ENCODE measurements around the gene CCR6. TPM values are rescaled to one million over a fixed set of nuclear protein-coding genes. Genes with fewer than 3 reads are reported as not detected.

CCR6 gene
- total RNA-seq (2021; ENCODE audit: unreplicated experiment) (not detected), Bru-seq, nascent RNA (percentile 26 among the genes with signal in this experiment), BruChase-seq, experiment 1, labeled RNA remaining after a 2-hour chase (percentile 26 among the genes with signal in this experiment), BruChase-seq, experiment 2, labeled RNA remaining after a 6-hour chase (percentile 15 among the genes with signal in this experiment)
- polyA plus RNA-seq (2012; ENCODE audit: insufficient read length): not detected
- long read RNA-seq: 0 reads

DNA sequence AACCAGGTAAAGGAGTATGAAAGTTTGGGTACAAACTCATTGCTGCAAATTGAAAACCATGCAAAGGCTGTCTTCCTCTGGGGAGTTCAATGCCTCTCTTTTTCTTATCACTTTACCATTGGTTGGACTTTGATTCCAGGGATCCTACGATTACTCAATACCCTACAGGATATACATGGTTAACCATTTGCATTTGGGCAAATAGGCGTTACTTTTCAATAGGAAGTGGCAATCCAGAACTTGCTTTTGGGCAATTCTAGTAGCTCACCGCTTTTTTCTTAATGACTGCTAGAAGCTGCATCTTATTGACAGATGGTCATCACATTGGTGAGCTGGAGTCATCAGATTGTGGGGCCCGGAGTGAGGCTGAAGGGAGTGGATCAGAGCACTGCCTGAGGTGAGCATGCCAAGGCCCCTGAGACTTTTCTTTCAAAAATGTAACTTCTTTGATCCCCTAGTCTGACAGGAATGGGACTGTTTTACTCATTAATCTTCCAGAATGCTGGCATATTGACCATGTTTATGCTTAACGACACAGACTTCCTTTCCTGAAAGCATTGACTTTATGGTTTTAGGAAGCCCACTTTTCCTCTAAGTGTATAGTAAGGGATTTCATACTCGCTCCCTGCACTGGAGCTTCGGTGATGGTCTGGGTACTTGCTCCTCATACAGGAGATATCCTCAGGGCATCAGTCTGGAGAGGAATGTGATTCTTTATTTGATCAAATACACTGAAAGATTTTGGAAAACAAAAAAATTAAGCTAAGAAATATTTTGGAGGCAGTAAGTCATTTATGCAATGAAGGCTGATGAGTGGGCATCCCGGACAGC is at the start of gene CCR6:
CCR6 (plus strand) TSS at position 270 of the 831 bp plus-strand sequence. CDS start 13,039 bp downstream, outside the sequence.
- H3K4me3 ChIP-seq (ENCODE audit: low read depth in 2 of 2, low read length in 2 of 2): no peak within 1 kb of the TSS
- H3K27ac ChIP-seq (ENCODE audit: low read length): no peak within 1 kb of the TSS
- H3K27me3 ChIP-seq (ENCODE audit: control insufficient read depth, insufficient read depth, low read length): peaks cover 12% of the 10 kb centered on the region
- in situ Hi-C loops (cut with HindIII; ENCODE audit: low pct_unique_long_range_greater_than_20kb, low sequenced_read_pairs): no loop called here
- 0 out of 2 replicates have a peak, but pooled peaks cover 3% of the 10 kb centered on the region for H3K9me3 ChIP-seq (ENCODE audit: control insufficient read depth, insufficient read depth, low read depth, low read length)
- ATAC-seq (no peak), DNase-seq (ENCODE audit: low read depth, low spot score) (no peak)
- CTCF ChIA-PET: interaction anchor here (0.6 to 1.4 kb wide), 3 partner anchors 19 to 133 kb away, joined by 3 to 7 read pairs (median 4); no protein-coding TSS in a partner anchor
- no peaks in the 10 kb centered on the region for H3K4me1 ChIP-seq (ENCODE audit: control insufficient read depth, insufficient read depth, low read length)
- intact Hi-C loops (cut with micrococcal nuclease; ENCODE audit: unreplicated experiment): no loop called here
- POLR2A ChIA-PET: no interaction called here
- no peak for TF ChIP-seq SIN3A (IDR thresholded peaks at IDR 0.05; ENCODE audit: borderline replicate concordance, insufficient read depth, low read depth, low read length)
- TF ChIP-seq, protein P1, sequence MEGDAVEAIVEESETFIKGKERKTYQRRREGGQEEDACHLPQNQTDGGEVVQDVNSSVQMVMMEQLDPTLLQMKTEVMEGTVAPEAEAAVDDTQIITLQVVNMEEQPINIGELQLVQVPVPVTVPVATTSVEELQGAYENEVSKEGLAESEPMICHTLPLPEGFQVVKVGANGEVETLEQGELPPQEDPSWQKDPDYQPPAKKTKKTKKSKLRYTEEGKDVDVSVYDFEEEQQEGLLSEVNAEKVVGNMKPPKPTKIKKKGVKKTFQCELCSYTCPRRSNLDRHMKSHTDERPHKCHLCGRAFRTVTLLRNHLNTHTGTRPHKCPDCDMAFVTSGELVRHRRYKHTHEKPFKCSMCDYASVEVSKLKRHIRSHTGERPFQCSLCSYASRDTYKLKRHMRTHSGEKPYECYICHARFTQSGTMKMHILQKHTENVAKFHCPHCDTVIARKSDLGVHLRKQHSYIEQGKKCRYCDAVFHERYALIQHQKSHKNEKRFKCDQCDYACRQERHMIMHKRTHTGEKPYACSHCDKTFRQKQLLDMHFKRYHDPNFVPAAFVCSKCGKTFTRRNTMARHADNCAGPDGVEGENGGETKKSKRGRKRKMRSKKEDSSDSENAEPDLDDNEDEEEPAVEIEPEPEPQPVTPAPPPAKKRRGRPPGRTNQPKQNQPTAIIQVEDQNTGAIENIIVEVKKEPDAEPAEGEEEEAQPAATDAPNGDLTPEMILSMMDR (IDR thresholded peaks at IDR 0.05): no peak
- no peak for TF ChIP-seq POLR2AphosphoS5 (IDR thresholded peaks at IDR 0.05; ENCODE audit: low read depth, low read length)
- TF ChIP-seq, protein P2, sequence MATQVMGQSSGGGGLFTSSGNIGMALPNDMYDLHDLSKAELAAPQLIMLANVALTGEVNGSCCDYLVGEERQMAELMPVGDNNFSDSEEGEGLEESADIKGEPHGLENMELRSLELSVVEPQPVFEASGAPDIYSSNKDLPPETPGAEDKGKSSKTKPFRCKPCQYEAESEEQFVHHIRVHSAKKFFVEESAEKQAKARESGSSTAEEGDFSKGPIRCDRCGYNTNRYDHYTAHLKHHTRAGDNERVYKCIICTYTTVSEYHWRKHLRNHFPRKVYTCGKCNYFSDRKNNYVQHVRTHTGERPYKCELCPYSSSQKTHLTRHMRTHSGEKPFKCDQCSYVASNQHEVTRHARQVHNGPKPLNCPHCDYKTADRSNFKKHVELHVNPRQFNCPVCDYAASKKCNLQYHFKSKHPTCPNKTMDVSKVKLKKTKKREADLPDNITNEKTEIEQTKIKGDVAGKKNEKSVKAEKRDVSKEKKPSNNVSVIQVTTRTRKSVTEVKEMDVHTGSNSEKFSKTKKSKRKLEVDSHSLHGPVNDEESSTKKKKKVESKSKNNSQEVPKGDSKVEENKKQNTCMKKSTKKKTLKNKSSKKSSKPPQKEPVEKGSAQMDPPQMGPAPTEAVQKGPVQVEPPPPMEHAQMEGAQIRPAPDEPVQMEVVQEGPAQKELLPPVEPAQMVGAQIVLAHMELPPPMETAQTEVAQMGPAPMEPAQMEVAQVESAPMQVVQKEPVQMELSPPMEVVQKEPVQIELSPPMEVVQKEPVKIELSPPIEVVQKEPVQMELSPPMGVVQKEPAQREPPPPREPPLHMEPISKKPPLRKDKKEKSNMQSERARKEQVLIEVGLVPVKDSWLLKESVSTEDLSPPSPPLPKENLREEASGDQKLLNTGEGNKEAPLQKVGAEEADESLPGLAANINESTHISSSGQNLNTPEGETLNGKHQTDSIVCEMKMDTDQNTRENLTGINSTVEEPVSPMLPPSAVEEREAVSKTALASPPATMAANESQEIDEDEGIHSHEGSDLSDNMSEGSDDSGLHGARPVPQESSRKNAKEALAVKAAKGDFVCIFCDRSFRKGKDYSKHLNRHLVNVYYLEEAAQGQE (IDR thresholded peaks at IDR 0.05; ENCODE audit: insufficient read depth in 1 of 2, low read depth in 2 of 2, low read length in 1 of 2): no peak
- no peak for TF ChIP-seq TCF7L2 (IDR thresholded peaks at IDR 0.05; ENCODE audit: low read depth, low read length)
- no peaks in the 10 kb centered on the region for H3K36me3 ChIP-seq (ENCODE audit: control insufficient read depth, insufficient read depth, low read length)
- BruUV-seq (replicated peaks): no TSS peak

DNA sequence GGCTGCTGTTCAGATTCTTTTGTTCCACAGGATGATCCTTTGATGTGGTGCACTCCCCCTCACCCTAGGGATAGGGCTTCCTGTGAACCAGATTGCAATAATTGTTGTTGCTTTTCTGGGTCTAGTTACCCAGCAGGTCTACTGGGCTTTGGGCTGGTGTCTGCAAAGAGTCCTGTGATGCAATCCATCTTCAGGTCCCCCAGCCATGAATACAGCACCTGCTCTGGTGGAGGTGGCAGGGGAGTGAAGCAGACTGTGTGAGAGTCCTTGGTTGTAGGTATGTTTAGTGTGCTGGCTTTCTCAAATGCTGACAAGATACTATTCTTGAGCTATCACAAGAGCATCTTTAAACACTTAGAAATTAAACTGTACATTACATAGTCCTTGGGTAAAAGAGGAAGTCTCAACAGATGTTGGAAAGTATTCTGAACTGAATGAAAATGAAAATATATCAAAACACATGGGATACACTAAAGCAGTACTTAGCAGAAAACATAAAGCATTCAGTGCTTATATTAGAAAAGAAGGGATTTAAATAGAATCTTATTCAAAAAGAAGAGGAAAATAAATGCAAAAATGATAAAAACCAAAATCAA is 49.1 kb upstream of the CCR6 start:
- in situ Hi-C loops (cut with HindIII; ENCODE audit: low pct_unique_long_range_greater_than_20kb, low sequenced_read_pairs): no loop called here
- ATAC-seq (no peak), DNase-seq (ENCODE audit: low read depth, low spot score) (no peak)
- TF ChIP-seq SIN3A (IDR thresholded peaks at IDR 0.05; ENCODE audit: borderline replicate concordance, insufficient read depth, low read depth, low read length) (no peak), TCF7L2 (IDR thresholded peaks at IDR 0.05; ENCODE audit: low read depth, low read length) (no peak), POLR2AphosphoS5 (IDR thresholded peaks at IDR 0.05; ENCODE audit: low read depth, low read length) (no peak)
- TF ChIP-seq, protein P1 (IDR thresholded peaks at IDR 0.05): no peak
- TF ChIP-seq, protein P2 (IDR thresholded peaks at IDR 0.05; ENCODE audit: insufficient read depth in 1 of 2, low read depth in 2 of 2, low read length in 1 of 2): no peak
- no peak overlapping the region for H3K27ac ChIP-seq (ENCODE audit: low read length)
- H3K9me3 ChIP-seq (ENCODE audit: control insufficient read depth, insufficient read depth, low read depth, low read length): no peaks in the 10 kb centered on the region
- BruUV-seq (replicated peaks): no TSS peak
- H3K36me3 ChIP-seq (ENCODE audit: control insufficient read depth, insufficient read depth, low read length): no peaks in the 10 kb centered on the region
- CTCF ChIA-PET: no interaction called here
- intact Hi-C loops (cut with micrococcal nuclease; ENCODE audit: unreplicated experiment): no loop called here
- H3K27me3 ChIP-seq (ENCODE audit: control insufficient read depth, insufficient read depth, low read length): no peaks in the 10 kb centered on the region; the same call in 1 of the 2 replicates
- no peak overlapping the region for H3K4me3 ChIP-seq (ENCODE audit: low read depth in 2 of 2, low read length in 2 of 2)
- no peaks in the 10 kb centered on the region for H3K4me1 ChIP-seq (ENCODE audit: control insufficient read depth, insufficient read depth, low read length)
- POLR2A ChIA-PET: no interaction called here
